Panc1 (cell line): Measurements from ENCODE around the gene KIF23. TPM values are rescaled to one million over a fixed set of nuclear protein-coding genes. Genes with fewer than 3 reads are reported as not detected.

Experiments used
- ATAC-seq: fragments of 200-7000 bp; cut with Tn5 transposase; 2 replicates; pipeline ENCODE4 v1.9.1; 2020; ENCODE audit warnings: mild to moderate bottlenecking, moderate library complexity
- BruUV-seq: library from RNA; stranded (reverse); fragments of 400-500 nt; replicated peaks from 2 replicates; lab custom pipeline; 2021; lab: Mats Ljungman, UMichigan
- CTCF ChIA-PET: fragments of 300-600 bp; sonication (Branson Sonifier 250); formaldehyde crosslinking; loops from one replicate; lab custom pipeline; 2022; ENCODE audit warnings: antibody characterized with exemption; lab: Charles Lee
- POLR2A ChIA-PET: fragments of 300-600 bp; sonication (Branson Sonifier 250); formaldehyde crosslinking; loops from one replicate; lab custom pipeline; 2022; ENCODE audit warnings: antibody characterized with exemption; lab: Charles Lee
- DNase-seq: peaks from one replicate; pipeline ENCODE4 v3.0.0-alpha.2; 2010; ENCODE audit warnings: low read depth, low spot score
- H3K27ac ChIP-seq: 2 replicates; pipeline ENCODE4 v1.5.1; 2011; ENCODE audit warnings: mild to moderate bottlenecking, low read length, inconsistent platforms
- H3K27me3 ChIP-seq: fragments of 200-500 bp; sonication (Bioruptor generic); 2 replicates; pipeline ENCODE4 v1.6.0; 2014; ENCODE audit warnings: low read length, inconsistent platforms; ENCODE audit not compliant: control insufficient read depth, insufficient read depth
- H3K36me3 ChIP-seq: fragments of 200-500 bp; sonication (Bioruptor generic); 2 replicates; pipeline ENCODE4 v1.5.1; 2014; ENCODE audit warnings: inconsistent platforms, mild to moderate bottlenecking, low read length, moderate library complexity; ENCODE audit not compliant: control insufficient read depth, insufficient read depth
- H3K4me1 ChIP-seq: 2 replicates; pipeline ENCODE4 v1.5.1; 2011; ENCODE audit warnings: inconsistent platforms, mild to moderate bottlenecking, low read length, moderate library complexity; ENCODE audit not compliant: control insufficient read depth, insufficient read depth
- H3K4me3 ChIP-seq, 2 experiments: 2 replicates each; pipeline ENCODE4 v1.5.1; 2011 to 2012; ENCODE audit warnings: low read depth in 2 of 2, low read length in 2 of 2, mild to moderate bottlenecking in 2 of 2, inconsistent platforms in 1 of 2, moderate library complexity in 1 of 2
- H3K9me3 ChIP-seq: fragments of 200-500 bp; sonication (Bioruptor generic); 2 replicates; pipeline ENCODE4 v1.5.1; 2014; ENCODE audit warnings: low read depth, mild to moderate bottlenecking, inconsistent platforms, low read length, moderate library complexity; ENCODE audit not compliant: control insufficient read depth, insufficient read depth
- POLR2AphosphoS5 ChIP-seq: IDR thresholded peaks from 2 replicates; pipeline ENCODE4 v1.6.1; 2012; ENCODE audit warnings: mild to moderate bottlenecking, low read depth, low read length, moderate library complexity
- SIN3A ChIP-seq: IDR thresholded peaks from 2 replicates; pipeline ENCODE4 v1.6.1; 2012; ENCODE audit warnings: low read depth, mild to moderate bottlenecking, low read length, moderate library complexity, borderline replicate concordance; ENCODE audit not compliant: insufficient read depth
- TCF7L2 ChIP-seq: IDR thresholded peaks from 2 replicates; pipeline ENCODE4 v1.6.1; 2011; ENCODE audit warnings: mild to moderate bottlenecking, low read depth, low read length, inconsistent platforms
- in situ Hi-C: cut with HindIII; loops from 2 replicates; pipeline ENCODE4 v1.10.0; 2016; ENCODE audit warnings: low sequenced_read_pairs, low pct_unique_long_range_greater_than_20kb
- intact Hi-C: fragments of 100-400 bp; cut with micrococcal nuclease; formaldehyde crosslinking; loops from one replicate; pipeline ENCODE4 v1.10.0; 2022; ENCODE audit not compliant: unreplicated experiment
- total RNA-seq: library from RNA; stranded (reverse); gene quantifications from one replicate; pipeline ENCODE4 v1.2.1, GENCODE V29; 2021; ENCODE audit not compliant: unreplicated experiment
- TF ChIP-seq, protein P1 (sequence below): fragments of 450-650 bp; IDR thresholded peaks from 2 replicates; pipeline ENCODE4 v1.5.1; 2017; ENCODE audit warnings: mild to moderate bottlenecking
- TF ChIP-seq, protein P2 (sequence below), 2 experiments: IDR thresholded peaks; 2 replicates each; pipeline ENCODE4 v1.6.1; 2011 to 2012; ENCODE audit warnings: low read depth in 2 of 2, control low read depth in 1 of 2, low read length in 1 of 2, mild to moderate bottlenecking in 1 of 2, moderate library complexity in 1 of 2; ENCODE audit not compliant: insufficient read depth in 1 of 2

Gene KIF23
- total RNA-seq, 1 experiment from 2014 or later = 82.5 TPM

DNA sequence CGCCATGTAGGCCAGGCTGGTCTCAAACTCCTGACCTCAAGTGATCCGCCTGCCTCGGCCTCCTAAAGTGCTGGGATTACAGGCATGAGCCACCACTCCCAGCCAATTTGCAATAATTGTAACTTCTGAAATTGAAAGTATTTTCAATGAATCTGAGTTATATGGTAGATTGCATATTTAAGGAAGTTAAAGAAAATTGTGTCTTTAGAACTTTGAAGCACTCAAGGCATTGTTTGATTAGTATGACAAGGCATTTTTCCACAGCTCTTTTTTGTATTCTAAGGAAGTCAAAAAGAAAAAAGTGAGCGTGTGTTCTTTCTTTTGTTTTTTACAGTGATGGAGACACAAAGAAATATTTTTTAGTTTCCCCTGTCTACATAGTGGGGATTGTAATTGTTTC, 22.8 kb downstream of the KIF23 start:
- Histone ChIP-seq H3K27me3 (no peaks in the 10 kb centered on the region), H3K36me3 (peaks cover 71% of the 10 kb centered on the region), H3K9me3 (no peaks in the 10 kb centered on the region), H3K4me1 (no peaks in the 10 kb centered on the region), H3K27ac (no peak overlapping the region), H3K4me3 (no peak overlapping the region)
- ChIA-PET POLR2A (no interaction called here), CTCF (interaction anchor here (0.5 kb wide), 1 partner anchor 8 kb away, joined by 5 read pairs; no protein-coding TSS in a partner anchor)
- DNase-seq (no peak), ATAC-seq (no peak)
- in situ Hi-C loops = no loop called here
- TF ChIP-seq TCF7L2 (no peak), POLR2AphosphoS5 (no peak), SIN3A (no peak)
- TF ChIP-seq, protein P1, sequence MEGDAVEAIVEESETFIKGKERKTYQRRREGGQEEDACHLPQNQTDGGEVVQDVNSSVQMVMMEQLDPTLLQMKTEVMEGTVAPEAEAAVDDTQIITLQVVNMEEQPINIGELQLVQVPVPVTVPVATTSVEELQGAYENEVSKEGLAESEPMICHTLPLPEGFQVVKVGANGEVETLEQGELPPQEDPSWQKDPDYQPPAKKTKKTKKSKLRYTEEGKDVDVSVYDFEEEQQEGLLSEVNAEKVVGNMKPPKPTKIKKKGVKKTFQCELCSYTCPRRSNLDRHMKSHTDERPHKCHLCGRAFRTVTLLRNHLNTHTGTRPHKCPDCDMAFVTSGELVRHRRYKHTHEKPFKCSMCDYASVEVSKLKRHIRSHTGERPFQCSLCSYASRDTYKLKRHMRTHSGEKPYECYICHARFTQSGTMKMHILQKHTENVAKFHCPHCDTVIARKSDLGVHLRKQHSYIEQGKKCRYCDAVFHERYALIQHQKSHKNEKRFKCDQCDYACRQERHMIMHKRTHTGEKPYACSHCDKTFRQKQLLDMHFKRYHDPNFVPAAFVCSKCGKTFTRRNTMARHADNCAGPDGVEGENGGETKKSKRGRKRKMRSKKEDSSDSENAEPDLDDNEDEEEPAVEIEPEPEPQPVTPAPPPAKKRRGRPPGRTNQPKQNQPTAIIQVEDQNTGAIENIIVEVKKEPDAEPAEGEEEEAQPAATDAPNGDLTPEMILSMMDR = no peak
- TF ChIP-seq, protein P2, sequence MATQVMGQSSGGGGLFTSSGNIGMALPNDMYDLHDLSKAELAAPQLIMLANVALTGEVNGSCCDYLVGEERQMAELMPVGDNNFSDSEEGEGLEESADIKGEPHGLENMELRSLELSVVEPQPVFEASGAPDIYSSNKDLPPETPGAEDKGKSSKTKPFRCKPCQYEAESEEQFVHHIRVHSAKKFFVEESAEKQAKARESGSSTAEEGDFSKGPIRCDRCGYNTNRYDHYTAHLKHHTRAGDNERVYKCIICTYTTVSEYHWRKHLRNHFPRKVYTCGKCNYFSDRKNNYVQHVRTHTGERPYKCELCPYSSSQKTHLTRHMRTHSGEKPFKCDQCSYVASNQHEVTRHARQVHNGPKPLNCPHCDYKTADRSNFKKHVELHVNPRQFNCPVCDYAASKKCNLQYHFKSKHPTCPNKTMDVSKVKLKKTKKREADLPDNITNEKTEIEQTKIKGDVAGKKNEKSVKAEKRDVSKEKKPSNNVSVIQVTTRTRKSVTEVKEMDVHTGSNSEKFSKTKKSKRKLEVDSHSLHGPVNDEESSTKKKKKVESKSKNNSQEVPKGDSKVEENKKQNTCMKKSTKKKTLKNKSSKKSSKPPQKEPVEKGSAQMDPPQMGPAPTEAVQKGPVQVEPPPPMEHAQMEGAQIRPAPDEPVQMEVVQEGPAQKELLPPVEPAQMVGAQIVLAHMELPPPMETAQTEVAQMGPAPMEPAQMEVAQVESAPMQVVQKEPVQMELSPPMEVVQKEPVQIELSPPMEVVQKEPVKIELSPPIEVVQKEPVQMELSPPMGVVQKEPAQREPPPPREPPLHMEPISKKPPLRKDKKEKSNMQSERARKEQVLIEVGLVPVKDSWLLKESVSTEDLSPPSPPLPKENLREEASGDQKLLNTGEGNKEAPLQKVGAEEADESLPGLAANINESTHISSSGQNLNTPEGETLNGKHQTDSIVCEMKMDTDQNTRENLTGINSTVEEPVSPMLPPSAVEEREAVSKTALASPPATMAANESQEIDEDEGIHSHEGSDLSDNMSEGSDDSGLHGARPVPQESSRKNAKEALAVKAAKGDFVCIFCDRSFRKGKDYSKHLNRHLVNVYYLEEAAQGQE (IDR thresholded peaks at IDR 0.05; ENCODE audit: insufficient read depth in 1 of 2, low read depth in 2 of 2, low read length in 1 of 2) = no peak
- no TSS peak for BruUV-seq
- intact Hi-C loops = no loop called here

DNA sequence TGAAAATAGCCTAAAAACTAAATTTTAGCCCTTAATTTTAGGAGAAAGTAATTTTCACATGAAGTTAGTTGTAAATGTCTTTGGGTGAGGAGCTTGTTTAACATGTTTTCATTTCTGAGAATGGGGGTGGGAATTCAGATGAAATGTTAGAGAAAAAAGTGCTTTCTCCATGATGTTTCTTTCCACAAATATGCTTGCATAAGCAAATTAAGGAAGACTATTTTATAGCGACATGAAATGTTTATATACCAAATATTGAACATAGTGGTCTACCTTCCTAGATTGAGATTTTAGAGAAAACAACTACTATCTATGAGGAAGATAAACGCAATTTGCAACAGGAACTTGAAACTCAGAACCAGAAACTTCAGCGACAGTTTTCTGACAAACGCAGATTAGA, 25.5 kb downstream of the KIF23 start:
- Histone ChIP-seq H3K27me3 (no peaks in the 10 kb centered on the region), H3K4me3 (no peak overlapping the region), H3K9me3 (no peaks in the 10 kb centered on the region), H3K36me3 (peaks cover 73% of the 10 kb centered on the region), H3K4me1 (no peaks in the 10 kb centered on the region), H3K27ac (no peak overlapping the region)
- in situ Hi-C loops = no loop called here
- CTCF ChIA-PET = no interaction called here
- intact Hi-C loops = no loop called here
- BruUV-seq = no TSS peak
- POLR2A ChIA-PET = no interaction called here
- DNase-seq = no peak
- no peak for ATAC-seq
- TF ChIP-seq POLR2AphosphoS5 = no peak
- TF ChIP-seq, protein P1 = no peak
- TF ChIP-seq SIN3A = no peak
- TF ChIP-seq, protein P2 (IDR thresholded peaks at IDR 0.05; ENCODE audit: insufficient read depth in 1 of 2, low read depth in 2 of 2, low read length in 1 of 2) = no peak
- no peak for TF ChIP-seq TCF7L2
